Activated B cell treated with CpG ODN at 0.5 μM for 24 hours (primary cell): ENCODE measurements around the gene KRTAP10-8. TPM values are rescaled to one million over a fixed set of nuclear protein-coding genes. Genes with fewer than 3 reads are reported as not detected.
"Not testable (repeated sequence)": the region's sequence is repeated elsewhere in the genome, so short reads cannot be mapped to it uniquely, and the experiment has no call there.

Experiments
- ATAC-seq: fragments of 200-7000 bp; cut with Tn5 transposase; one replicate; pipeline ENCODE4 v1.10.0; 2021; ENCODE audit warnings: low read depth, mild to moderate bottlenecking, moderate library complexity
- CTCF ChIA-PET: fragments of 350-600 bp; sonication (Branson Sonifier 250); formaldehyde crosslinking; loops from one replicate; lab custom pipeline; 2021; ENCODE audit warnings: antibody characterized with exemption; lab: Charles Lee
- POLR2A ChIA-PET: fragments of 350-600 bp; sonication (Branson Sonifier 250); formaldehyde crosslinking; loops from one replicate; lab custom pipeline; 2021; ENCODE audit warnings: antibody characterized with exemption; lab: Charles Lee
- DNase-seq: peaks from one replicate; pipeline ENCODE4 v3.0.0; 2022
- H3K27ac Mint-ChIP-seq: one replicate; pipeline ENCODE4 v1.8.0; 2020; ENCODE audit warnings: mixed read lengths
- H3K27me3 Mint-ChIP-seq: one replicate; pipeline ENCODE4 v1.8.0; 2021; ENCODE audit warnings: mixed read lengths
- H3K36me3 Mint-ChIP-seq: one replicate; pipeline ENCODE4 v1.8.0; 2021; ENCODE audit warnings: low read depth, mixed read lengths
- H3K4me1 Mint-ChIP-seq: one replicate; pipeline ENCODE4 v1.8.0; 2021; ENCODE audit warnings: mixed read lengths
- H3K4me3 Mint-ChIP-seq: one replicate; pipeline ENCODE4 v1.8.0; 2020; ENCODE audit warnings: mild to moderate bottlenecking, mixed read lengths
- H3K9me3 Mint-ChIP-seq: one replicate; pipeline ENCODE4 v1.8.0; 2020; ENCODE audit warnings: mixed read lengths
- intact Hi-C: fragments of 100-400 bp; cut with micrococcal nuclease; formaldehyde crosslinking; loops from one replicate; pipeline ENCODE4 v1.15.1; 2024
- total RNA-seq: library from RNA; stranded (reverse); gene quantifications from 2 replicates; pipeline ENCODE4 v1.2.3, GENCODE V29; 2022
- TF ChIP-seq, protein P1 (sequence below): fragments of 200-600 bp; IDR thresholded peaks from one replicate; pipeline ENCODE4 v1.8.0; 2022; ENCODE audit warnings: antibody characterized with exemption, mild to moderate bottlenecking

The KRTAP10-8 gene
- total RNA-seq, 1 donor from 2014 or later: not detected

DNA sequence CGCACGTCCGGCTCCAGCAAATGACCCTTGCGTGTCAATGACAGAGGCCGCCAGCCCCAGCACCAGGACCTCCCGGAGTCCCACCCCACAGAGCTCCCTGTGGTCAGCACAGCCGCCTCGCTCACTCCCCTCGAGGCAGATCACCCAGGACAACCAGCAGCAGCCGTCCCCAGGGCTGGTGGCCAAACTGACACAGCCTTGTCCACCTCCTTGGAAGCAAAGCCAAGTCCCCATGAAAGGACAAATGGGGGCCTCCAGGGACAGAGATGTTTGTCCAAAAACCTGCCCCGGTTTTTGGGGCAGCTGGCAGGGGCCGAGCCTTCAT is 27.4 kb downstream of the KRTAP10-8 start:
- Mint-ChIP-seq H3K4me3 (no peak overlapping the region), H3K27me3 (peaks cover 17% of the 10 kb centered on the region), H3K9me3 (peaks cover 24% of the 10 kb centered on the region), H3K27ac (no peak overlapping the region), H3K36me3 (peaks cover 2% of the 10 kb centered on the region), H3K4me1 (no peaks in the 10 kb centered on the region)
- no peak for DNase-seq
- intact Hi-C loops: no loop called here
- TF ChIP-seq, protein P1, sequence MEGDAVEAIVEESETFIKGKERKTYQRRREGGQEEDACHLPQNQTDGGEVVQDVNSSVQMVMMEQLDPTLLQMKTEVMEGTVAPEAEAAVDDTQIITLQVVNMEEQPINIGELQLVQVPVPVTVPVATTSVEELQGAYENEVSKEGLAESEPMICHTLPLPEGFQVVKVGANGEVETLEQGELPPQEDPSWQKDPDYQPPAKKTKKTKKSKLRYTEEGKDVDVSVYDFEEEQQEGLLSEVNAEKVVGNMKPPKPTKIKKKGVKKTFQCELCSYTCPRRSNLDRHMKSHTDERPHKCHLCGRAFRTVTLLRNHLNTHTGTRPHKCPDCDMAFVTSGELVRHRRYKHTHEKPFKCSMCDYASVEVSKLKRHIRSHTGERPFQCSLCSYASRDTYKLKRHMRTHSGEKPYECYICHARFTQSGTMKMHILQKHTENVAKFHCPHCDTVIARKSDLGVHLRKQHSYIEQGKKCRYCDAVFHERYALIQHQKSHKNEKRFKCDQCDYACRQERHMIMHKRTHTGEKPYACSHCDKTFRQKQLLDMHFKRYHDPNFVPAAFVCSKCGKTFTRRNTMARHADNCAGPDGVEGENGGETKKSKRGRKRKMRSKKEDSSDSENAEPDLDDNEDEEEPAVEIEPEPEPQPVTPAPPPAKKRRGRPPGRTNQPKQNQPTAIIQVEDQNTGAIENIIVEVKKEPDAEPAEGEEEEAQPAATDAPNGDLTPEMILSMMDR: no peak
- CTCF ChIA-PET: no interaction called here
- no peak for ATAC-seq
- POLR2A ChIA-PET: no interaction called here

DNA sequence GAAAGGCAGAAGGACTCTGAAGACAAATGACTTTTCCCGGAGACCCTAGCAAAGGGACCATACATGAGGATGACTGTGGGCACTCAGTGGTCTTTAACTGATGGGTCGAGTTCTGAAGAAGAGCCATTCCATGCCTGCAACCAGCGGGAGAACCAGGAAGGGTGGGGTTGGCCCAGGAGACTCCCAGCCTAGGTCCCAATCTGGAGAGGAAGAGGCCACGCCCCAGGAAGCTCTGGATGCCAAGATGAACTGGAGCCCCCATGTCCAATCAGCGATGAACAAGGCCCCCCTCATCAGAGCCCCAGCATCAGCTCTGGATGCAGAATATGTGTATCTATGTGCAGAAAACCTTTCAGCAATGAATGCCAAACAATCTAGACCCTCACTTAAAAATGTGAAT is 28.9 kb downstream of the KRTAP10-8 start:
- ChIA-PET CTCF (no interaction called here), POLR2A (no interaction called here)
- DNase-seq (no peak), ATAC-seq (no peak)
- Mint-ChIP-seq H3K36me3 (peaks cover 2% of the 10 kb centered on the region), H3K4me1 (no peaks in the 10 kb centered on the region), H3K9me3 (peaks cover 31% of the 10 kb centered on the region), H3K27me3 (peaks cover 13% of the 10 kb centered on the region), H3K27ac (no peak overlapping the region), H3K4me3 (no peak overlapping the region)
- TF ChIP-seq, protein P1: no peak
- intact Hi-C loops: no loop called here

DNA sequence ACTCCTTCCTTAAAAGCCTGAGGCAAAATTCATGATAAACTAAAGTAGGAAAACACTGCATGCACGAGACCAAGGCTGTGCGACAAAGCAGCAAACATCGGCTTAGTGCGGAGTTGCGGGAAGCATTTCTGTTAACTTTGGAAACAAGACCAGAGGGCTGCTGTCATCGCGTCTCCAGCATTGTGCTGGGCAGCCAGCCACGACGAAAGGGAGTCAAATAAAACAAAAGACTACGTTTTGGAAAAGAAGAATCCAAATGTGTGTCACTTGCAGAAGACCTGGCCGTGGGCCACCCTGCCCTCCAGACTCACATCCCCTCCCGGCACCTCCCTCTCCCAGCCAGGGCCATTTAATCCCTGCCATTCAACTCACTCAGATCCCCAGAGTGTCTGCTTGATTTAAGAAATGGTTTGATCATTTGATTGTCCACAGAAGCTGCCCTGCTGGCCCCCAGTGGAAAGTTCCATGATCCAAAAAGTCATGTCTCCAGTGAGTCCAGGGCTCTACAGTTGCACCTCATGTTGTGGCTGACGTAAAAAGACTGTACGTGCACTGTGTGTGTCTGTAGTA is 31.9 kb downstream of the KRTAP10-8 start:
- H3K4me1 Mint-ChIP-seq: no peaks in the 10 kb centered on the region
- H3K4me3 Mint-ChIP-seq: no peak overlapping the region
- ChIA-PET POLR2A (no interaction called here), CTCF (no interaction called here)
- H3K9me3 Mint-ChIP-seq: peaks cover 31% of the 10 kb centered on the region
- intact Hi-C loops: no loop called here
- no peak overlapping the region for H3K27ac Mint-ChIP-seq
- H3K36me3 Mint-ChIP-seq: peaks cover 2% of the 10 kb centered on the region
- TF ChIP-seq, protein P1: no peak
- peaks cover 16% of the 10 kb centered on the region for H3K27me3 Mint-ChIP-seq
- DNase-seq: no peak
- no peak for ATAC-seq

GRCh38 chr21:44644878-44645277 is 33.0 kb downstream of the KRTAP10-8 start:
- POLR2A ChIA-PET: no interaction called here
- CTCF ChIA-PET: no interaction called here
- peaks cover 29% of the 10 kb centered on the region for H3K9me3 Mint-ChIP-seq
- intact Hi-C loops: no loop called here
- peaks cover 2% of the 10 kb centered on the region for H3K36me3 Mint-ChIP-seq
- ATAC-seq (no peak), DNase-seq (no peak)
- H3K4me3 Mint-ChIP-seq: no peak overlapping the region
- H3K4me1 Mint-ChIP-seq: no peaks in the 10 kb centered on the region
- no peak overlapping the region for H3K27ac Mint-ChIP-seq
- peaks cover 14% of the 10 kb centered on the region for H3K27me3 Mint-ChIP-seq
- TF ChIP-seq, protein P1: no peak

DNA sequence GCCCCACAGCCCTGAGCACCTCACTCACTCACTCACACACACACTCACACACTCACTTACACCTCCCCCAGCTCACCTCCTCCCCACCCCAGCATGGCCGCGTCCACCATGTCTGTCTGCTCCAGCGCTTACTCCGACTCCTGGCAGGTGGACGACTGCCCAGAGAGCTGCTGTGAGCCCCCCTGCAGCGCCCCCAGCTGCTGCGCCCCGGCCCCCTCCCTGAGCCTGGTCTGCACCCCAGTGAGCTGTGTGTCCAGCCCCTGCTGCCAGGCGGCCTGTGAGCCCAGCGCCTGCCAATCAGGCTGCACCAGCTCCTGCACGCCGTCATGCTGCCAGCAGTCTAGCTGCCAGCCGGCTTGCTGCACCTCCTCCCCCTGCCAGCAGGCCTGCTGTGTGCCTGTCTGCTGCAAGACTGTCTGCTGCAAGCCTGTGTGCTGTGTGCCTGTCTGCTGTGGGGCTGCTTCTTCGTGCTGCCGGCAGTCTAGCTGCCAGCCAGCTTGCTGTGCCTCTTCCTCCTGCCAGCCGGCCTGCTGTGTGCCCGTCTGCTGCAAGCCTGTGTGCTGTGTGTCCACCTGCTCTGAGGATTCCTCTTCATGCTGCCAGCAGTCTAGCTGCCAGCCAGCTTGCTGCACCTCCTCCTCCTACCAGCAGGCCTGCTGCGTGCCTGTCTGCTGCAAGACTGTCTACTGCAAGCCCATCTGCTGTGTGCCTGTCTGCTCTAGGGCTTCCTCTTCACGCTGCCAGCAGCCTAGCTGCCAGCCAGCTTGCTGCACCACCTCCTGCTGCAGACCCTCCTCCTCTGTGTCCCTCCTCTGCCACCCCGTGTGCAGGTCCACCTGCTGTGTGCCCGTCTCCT is 34.7 kb downstream of the KRTAP10-8 start, which contains the start of gene KRTAP10-11:
Gene KRTAP10-11, plus strand, starts transcription at position 49 of the 856 bp plus-strand sequence. Its CDS starts 45 bp downstream, at position 94.
- H3K27me3 Mint-ChIP-seq, H3K27ac Mint-ChIP-seq, H3K36me3 Mint-ChIP-seq, intact Hi-C loops, H3K4me1 Mint-ChIP-seq, CTCF ChIA-PET, H3K4me3 Mint-ChIP-seq, ATAC-seq, DNase-seq, POLR2A ChIA-PET: not testable (repeated sequence)
- H3K9me3 Mint-ChIP-seq: peaks cover 20% of the 10 kb centered on the region
